GM23248 (cell line): ENCODE results near the gene VWC2.

Experiments used
- EZH2 ChIP-seq: fragments of 200-600 bp; sonication (generic); IDR thresholded peaks from 2 replicates; pipeline ENCODE4 v1.6.1; 2018; ENCODE audit warnings: antibody characterized with exemption, mild to moderate bottlenecking; ENCODE audit not compliant: insufficient read depth, poor library complexity, severe bottlenecking
- EZH2phosphoT487 ChIP-seq: fragments of 200-600 bp; sonication (generic); IDR thresholded peaks from 2 replicates; pipeline ENCODE4 v1.6.1; 2018; ENCODE audit warnings: antibody characterized with exemption, moderate library complexity, mild to moderate bottlenecking, low read depth; ENCODE audit not compliant: insufficient read depth

GRCh38 chr7:49937608-49938007, 164.2 kb downstream of the VWC2 start:
- TF ChIP-seq EZH2 = no peak
- TF ChIP-seq EZH2phosphoT487 = no peak
